H1 (cell line): ENCODE data around the gene PAN2. TPM values are rescaled to one million over a fixed set of nuclear protein-coding genes. Genes with fewer than 3 reads are reported as not detected.

Experiments used
- CTCF ChIA-PET: fragments of 300-600 bp; sonication (Branson Sonifier 250); formaldehyde crosslinking; loops from one replicate; lab custom pipeline; 2021; ENCODE audit not compliant: partially characterized antibody; lab: Charles Lee
- POLR2A ChIA-PET: fragments of 300-600 bp; sonication (Branson Sonifier 250); formaldehyde crosslinking; loops from one replicate; lab custom pipeline; 2021; ENCODE audit warnings: inconsistent platforms; ENCODE audit not compliant: partially characterized antibody; lab: Charles Lee
- DNase-seq, 2 experiments: peaks; one replicate each; pipeline versions ENCODE4 v3.0.0 to v3.0.0-alpha.2; 2010 to 2022; ENCODE audit warnings: low spot score in 2 of 2, low read depth in 1 of 2, mixed read lengths in 1 of 2
- FAIRE-seq: peaks from 2 replicates; lab custom pipeline; 2011; peaks lifted over from hg19 to GRCh38; lab: Jason Lieb, UNC
- H2AFZ ChIP-seq: 2 replicates; pipeline ENCODE4 v1.8.1; 2012; ENCODE audit warnings: low read length, inconsistent platforms
- H2AK5ac ChIP-seq: 2 replicates; pipeline ENCODE4 v1.6.1; 2013; ENCODE audit warnings: low read depth, low read length
- H2BK120ac ChIP-seq: replicated peaks from 2 replicates; pipeline ENCODE3; 2013; ENCODE audit warnings: low read depth, low read length, inconsistent platforms
- H2BK12ac ChIP-seq: 2 replicates; pipeline ENCODE4 v1.6.1; 2013; ENCODE audit warnings: low read depth, low read length
- H2BK15ac ChIP-seq: 2 replicates; pipeline ENCODE4 v1.6.1; 2013; ENCODE audit warnings: low read length
- H2BK20ac ChIP-seq: 2 replicates; pipeline ENCODE4 v1.6.1; 2013; ENCODE audit warnings: low read length
- H2BK5ac ChIP-seq: 2 replicates; pipeline ENCODE4 v1.6.1; 2013; ENCODE audit warnings: low read depth, low read length
- H3K14ac ChIP-seq: 2 replicates; pipeline ENCODE4 v1.6.1; 2013; ENCODE audit warnings: inconsistent platforms; ENCODE audit not compliant: insufficient read length
- H3K18ac ChIP-seq: 2 replicates; pipeline ENCODE4 v1.6.1; 2013; ENCODE audit warnings: low read length; ENCODE audit errors: extremely low read depth
- H3K23ac ChIP-seq: 2 replicates; pipeline ENCODE4 v1.6.1; 2013; ENCODE audit warnings: inconsistent platforms; ENCODE audit not compliant: insufficient read length
- H3K23me2 ChIP-seq: 2 replicates; pipeline ENCODE4 v1.6.1; 2013; ENCODE audit warnings: low read depth, low read length
- H3K27ac ChIP-seq: 2 replicates; pipeline ENCODE4 v1.6.1; 2011; ENCODE audit warnings: low read depth, low read length, inconsistent platforms
- H3K27me3 ChIP-seq, 4 experiments: replicated peaks in 1 of 4; 1 replicate in 1 of 4; 2 replicates in 3 of 4; pipeline versions ENCODE4 v1.6.1 to v1.8.1; 2011 to 2013; ENCODE audit warnings: low read length in 3 of 4, mild to moderate bottlenecking in 3 of 4, inconsistent platforms in 2 of 4, mixed read lengths in 2 of 4, moderate library complexity in 1 of 4; ENCODE audit not compliant: control insufficient read depth in 3 of 4, insufficient read depth in 3 of 4; ENCODE audit errors: extremely low read depth in 1 of 4
- H3K36me3 ChIP-seq, 4 experiments: 2 replicates each; pipeline versions ENCODE4 v1.6.1 to v1.8.1; 2011 to 2013; ENCODE audit warnings: mild to moderate bottlenecking in 4 of 4, low read length in 3 of 4, moderate library complexity in 2 of 4, control low read depth in 1 of 4, inconsistent platforms in 1 of 4; ENCODE audit not compliant: insufficient read depth in 4 of 4, control insufficient read depth in 2 of 4
- H3K4ac ChIP-seq: replicated peaks from 2 replicates; pipeline ENCODE3; 2013; ENCODE audit warnings: low read length, low read depth, mixed read lengths, inconsistent platforms; ENCODE audit not compliant: insufficient read length
- H3K4me1 ChIP-seq, 4 experiments: replicated peaks in 1 of 4; 1 replicate in 1 of 4; 2 replicates in 3 of 4; pipeline versions ENCODE4 v1.6.1 to v1.8.1; 2011 to 2013; ENCODE audit warnings: low read length in 3 of 4, inconsistent platforms in 2 of 4, mixed read lengths in 1 of 4; ENCODE audit not compliant: insufficient read depth in 4 of 4, control insufficient read depth in 3 of 4
- H3K4me2 ChIP-seq, 2 experiments: 2 replicates each; pipeline versions ENCODE4 v1.6.1 to v1.8.1; 2011 to 2013; ENCODE audit warnings: low read depth in 2 of 2, low read length in 2 of 2, control low read depth in 1 of 2, inconsistent platforms in 1 of 2, mild to moderate bottlenecking in 1 of 2; ENCODE audit not compliant: insufficient read depth in 1 of 2
- H3K4me3 ChIP-seq, 4 experiments: fragments of 200-600, 300-600 bp in 1 of 4; sonication (generic), shearing (Covaris generic), sonication (Bioruptor Twin) in 1 of 4; 2 replicates each; pipeline versions ENCODE4 v1.5.1 to v1.8.1; 2011 to 2016; ENCODE audit warnings: low read length in 4 of 4, low read depth in 3 of 4, control low read depth in 2 of 4, inconsistent platforms in 2 of 4, mild to moderate bottlenecking in 2 of 4, mixed read lengths in 1 of 4, moderate library complexity in 1 of 4; ENCODE audit not compliant: insufficient read depth in 2 of 4; ENCODE audit errors: extremely low read depth in 1 of 4
- H3K56ac ChIP-seq: replicated peaks from 2 replicates; pipeline ENCODE3; 2013; ENCODE audit warnings: low read depth, mild to moderate bottlenecking, mixed read lengths, low read length, inconsistent platforms; ENCODE audit not compliant: insufficient read length
- H3K79me1 ChIP-seq: 2 replicates; pipeline ENCODE4 v1.6.1; 2013; ENCODE audit warnings: low read depth, low read length, control low read depth
- H3K79me2 ChIP-seq, 2 experiments: 2 replicates each; pipeline versions ENCODE4 v1.6.1 to v1.8.1; 2012 to 2013; ENCODE audit warnings: low read length in 2 of 2, mild to moderate bottlenecking in 2 of 2, inconsistent platforms in 1 of 2; ENCODE audit not compliant: insufficient read depth in 2 of 2, control insufficient read depth in 1 of 2
- H3K9ac ChIP-seq, 4 experiments: replicated peaks in 1 of 4; 1 replicate in 1 of 4; 2 replicates in 3 of 4; pipeline versions ENCODE4 v1.6.1 to v1.8.1; 2011 to 2013; ENCODE audit warnings: low read depth in 3 of 4, low read length in 3 of 4, control low read depth in 2 of 4, mild to moderate bottlenecking in 2 of 4, moderate library complexity in 2 of 4, inconsistent platforms in 1 of 4; ENCODE audit errors: extremely low read depth in 1 of 4
- H3K9me3 ChIP-seq, 2 experiments: 2 replicates each; pipeline versions ENCODE4 v1.6.1 to v1.8.1; 2012 to 2013; ENCODE audit warnings: mild to moderate bottlenecking in 2 of 2, moderate library complexity in 2 of 2, control low read depth in 1 of 2, inconsistent platforms in 1 of 2, low read depth in 1 of 2, low read length in 1 of 2, mixed read lengths in 1 of 2; ENCODE audit not compliant: insufficient read depth in 2 of 2
- H4K20me1 ChIP-seq, 2 experiments: replicated peaks in 1 of 2; 2 replicates each; pipeline versions ENCODE3 to v1.8.1; 2011 to 2013; ENCODE audit warnings: inconsistent platforms in 2 of 2, low read length in 2 of 2, mild to moderate bottlenecking in 1 of 2; ENCODE audit not compliant: insufficient read depth in 2 of 2, control insufficient read depth in 1 of 2
- H4K5ac ChIP-seq: 2 replicates; pipeline ENCODE4 v1.6.1; 2013; ENCODE audit warnings: low read length, low read depth, mixed read lengths, inconsistent platforms; ENCODE audit not compliant: insufficient read length
- H4K8ac ChIP-seq: 2 replicates; pipeline ENCODE4 v1.8.0; 2013; ENCODE audit warnings: mild to moderate bottlenecking, moderate library complexity, low read length, inconsistent platforms; ENCODE audit not compliant: insufficient read depth; ENCODE audit errors: extremely low read depth
- H4K91ac ChIP-seq: replicated peaks from 2 replicates; pipeline ENCODE3; 2013; ENCODE audit warnings: low read length, mixed read lengths, inconsistent platforms; ENCODE audit not compliant: insufficient read length
- BACH1 ChIP-seq: IDR thresholded peaks from 2 replicates; pipeline ENCODE4 v1.6.1; 2012; ENCODE audit warnings: low read length, improper control_type of control experiment
- E2F6 ChIP-seq: IDR thresholded peaks from 2 replicates; pipeline ENCODE4 v1.6.1; 2012; ENCODE audit warnings: inconsistent platforms
- EGR1 ChIP-seq: IDR thresholded peaks from 2 replicates; pipeline ENCODE4 v1.6.1; 2011; ENCODE audit warnings: low read depth, low read length, borderline replicate concordance
- HDAC2 ChIP-seq, 2 experiments: fragments of 300-600 bp in 1 of 2; sonication (generic) in 1 of 2; IDR thresholded peaks; 2 replicates each; pipeline ENCODE4 v1.6.1; 2011 to 2012; ENCODE audit warnings: low read depth in 2 of 2, low read length in 2 of 2, mild to moderate bottlenecking in 2 of 2, moderate library complexity in 2 of 2, borderline replicate concordance in 1 of 2, inconsistent platforms in 1 of 2
- JUND ChIP-seq: IDR thresholded peaks from 2 replicates; pipeline ENCODE4 v1.6.1; 2011; ENCODE audit warnings: mild to moderate bottlenecking, improper control_type of control experiment, low read length
- KDM1A ChIP-seq: fragments of 200-600, 300-600 bp; sonication (generic); IDR thresholded peaks from 2 replicates; pipeline ENCODE4 v1.7.1; 2016; ENCODE audit warnings: mild to moderate bottlenecking, low read length, borderline replicate concordance
- MAX ChIP-seq: IDR thresholded peaks from 2 replicates; pipeline ENCODE4 v1.6.1; 2012; ENCODE audit warnings: inconsistent platforms
- PHF8 ChIP-seq: fragments of 200-600 bp; sonication (generic); conservative IDR thresholded peaks from 2 replicates; pipeline ENCODE4 v1.7.1; 2012; ENCODE audit warnings: low read depth, mild to moderate bottlenecking, inconsistent platforms, low read length, moderate library complexity
- POLR2AphosphoS5 ChIP-seq: IDR thresholded peaks from 2 replicates; pipeline ENCODE4 v1.6.1; 2011; ENCODE audit warnings: low read depth, low read length
- RFX5 ChIP-seq: IDR thresholded peaks from 2 replicates; pipeline ENCODE4 v1.6.1; 2011; ENCODE audit warnings: low read depth, low read length, improper control_type of control experiment, borderline replicate concordance
- RXRA ChIP-seq: IDR thresholded peaks from 2 replicates; pipeline ENCODE4 v1.6.1; 2011; ENCODE audit warnings: low read depth, mild to moderate bottlenecking, low read length, moderate library complexity; ENCODE audit not compliant: insufficient read depth
- TAF1 ChIP-seq: IDR thresholded peaks from 2 replicates; pipeline ENCODE4 v1.6.1; 2011; ENCODE audit warnings: mild to moderate bottlenecking, low read depth, low read length
- TBP ChIP-seq: IDR thresholded peaks from 2 replicates; pipeline ENCODE4 v1.6.1; 2011; ENCODE audit warnings: low read depth, low read length, improper control_type of control experiment
- WGBS, 2 experiments: shearing (Covaris generic) in 1 of 2; methylation state at CpG; one replicate each; pipeline versions ENCODE4 v1.1.6 to v1.1.7; 2013 to 2015; ENCODE audit warnings: low lambda C conversion rate in 2 of 2, mixed read lengths in 2 of 2, inconsistent platforms in 1 of 2, low coverage in 1 of 2, missing lambda C conversion rate in 1 of 2; ENCODE audit not compliant: insufficient replicate concordance in 2 of 2, insufficient coverage in 1 of 2, insufficient read length in 1 of 2; ENCODE audit errors: extremely low coverage in 1 of 2, missing lambda C conversion rate in 1 of 2; 5-methylcytosine and 5-hydroxymethylcytosine counted together
- polyA plus RNA-seq, 7 experiments: library from polyadenylated mRNA; depleted of rRNA in 3 of 7; stranded (reverse) in 5 of 7; unstranded in 2 of 7; fragments of >200 nt in 5 of 7; fragments of 200-250 nt in 2 of 7; gene quantifications; 1 replicate in 5 of 7; 2 replicates in 1 of 7; 4 replicates in 1 of 7; pipeline versions ENCODE4 v1.2.1 to v1.2.3, GENCODE V29; 2011 to 2013; ENCODE audit warnings: missing spikeins in 2 of 7, mixed read lengths in 2 of 7
- total RNA-seq: library from RNA; stranded (reverse); fragmentation: NEBNext Ultra II Directional; extraction: Animal tissue kit (Norgen Biotek cat#: 25700); gene quantifications from 2 replicates; pipeline ENCODE4 v1.2.1, GENCODE V29; 2021

Gene PAN2
- total and polyA plus RNA-seq, 2 of the 8 experiments (the other 6 are each of a cell fraction or from before 2014, with no cell fraction given), result 29.6 to 36.7 TPM

- Histone ChIP-seq H3K79me1 (no peaks in the 10 kb centered on the region), H4K20me1 (no peaks in the 10 kb centered on the region), H3K56ac (no peak overlapping the region), H4K5ac (no peak overlapping the region), H3K4ac (no peak overlapping the region), H4K91ac (no peak overlapping the region), H2BK15ac (no peak overlapping the region), H3K9me3 (no peaks in the 10 kb centered on the region), H4K8ac (no peak overlapping the region), H3K9ac (no peak overlapping the region), H3K36me3 (peaks cover 0 to 40% (median 25%) of the 10 kb centered on the region in 4 experiments; a peak in 7 of 8 replicates), H3K23ac (no peak overlapping the region), H2BK5ac (no peak overlapping the region), H2BK120ac (no peak overlapping the region), H2BK20ac (no peak overlapping the region), H3K4me1 (peaks cover 0 to 5% (median 2%) of the 10 kb centered on the region in 4 experiments; a peak in 4 of 7 replicates), H3K4me2 (no peak overlapping the region), H3K18ac (no peak overlapping the region), H2AK5ac (no peak overlapping the region), H3K27ac (no peak overlapping the region), H2BK12ac (no peak overlapping the region), H3K4me3 (no peak overlapping the region), H3K23me2 (peaks cover 3% of the 10 kb centered on the region; the same call in 1 of the 2 replicates), H2AFZ (no peak overlapping the region), H3K79me2 (peaks cover 0 to 5% of the 10 kb centered on the region in 2 experiments; a peak in 2 of 4 replicates), H3K27me3 (no peaks in the 10 kb centered on the region), H3K14ac (no peak overlapping the region)
- FAIRE-seq (no peak), DNase-seq (no peak)
- ChIA-PET POLR2A (interaction anchor here (0.6 to 1.9 kb wide), 3 partner anchors 86 to 100 kb away, joined by 3 to 6 read pairs (median 3); no protein-coding TSS in a partner anchor), CTCF (interaction anchor here (1.1 to 1.3 kb wide), 2 partner anchors 9 to 10 kb away, joined by 3 read pairs; no protein-coding TSS in a partner anchor)
- WGBS, 2 experiments, result 95% methylated on average over 3 of the region's 3 CpGs; no CpG with 5 or more reads in 1 of the 2 experiments
- TF ChIP-seq BACH1, result no peak
- TF ChIP-seq KDM1A, result no peak
- TF ChIP-seq MAX, result no peak
- no peak for TF ChIP-seq RXRA
- TF ChIP-seq TAF1, result no peak
- no peak for TF ChIP-seq HDAC2 (IDR thresholded peaks at IDR 0.05; ENCODE audit: borderline replicate concordance in 1 of 2, low read depth in 2 of 2, low read length in 2 of 2)
- TF ChIP-seq EGR1, result no peak
- TF ChIP-seq RFX5, result no peak
- no peak for TF ChIP-seq TBP
- TF ChIP-seq POLR2AphosphoS5, result no peak
- TF ChIP-seq JUND, result no peak
- no peak for TF ChIP-seq E2F6
- TF ChIP-seq PHF8, result no peak
Observed at GRCh38 chr12:56304276-56304675, 29.5 kb downstream of the PAN2 start.
